Astrocyte (in vitro differentiated cells and primary cell): ENCODE results near the gene PHLDA1.

Experiments used
- CTCF ChIP-seq: IDR thresholded peaks from 2 replicates; pipeline ENCODE4 v1.5.1; 2011; ENCODE audit warnings: low read depth, mild to moderate bottlenecking, inconsistent platforms, low read length, moderate library complexity; ENCODE audit not compliant: insufficient read depth
- EZH2 ChIP-seq: IDR thresholded peaks from 2 replicates; pipeline ENCODE4 v1.6.1; 2012; ENCODE audit warnings: mild to moderate bottlenecking, low read length, inconsistent platforms; ENCODE audit not compliant: insufficient read depth

GRCh38 chr12:75995691-75996090, 35.9 kb downstream of the PHLDA1 start:
- TF ChIP-seq CTCF (no peak), EZH2 (no peak)
